OCI-LY7 (cell line): ENCODE data around the gene ELOVL6. TPM values are rescaled to one million over a fixed set of nuclear protein-coding genes. Genes with fewer than 3 reads are reported as not detected.

Source experiments
- BruUV-seq: library from RNA; stranded (reverse); fragments of 400-500 nt; replicated peaks from 2 replicates; lab custom pipeline; 2021; lab: Mats Ljungman, UMichigan
- CTCF ChIA-PET: fragments of 300-600 bp; sonication (Branson Sonifier 250); formaldehyde crosslinking; loops from one replicate; lab custom pipeline; 2022; ENCODE audit warnings: antibody characterized with exemption; ENCODE audit not compliant: unreplicated experiment; lab: Charles Lee
- POLR2A ChIA-PET: fragments of 300-600 bp; sonication (Branson Sonifier 250); formaldehyde crosslinking; loops from one replicate; lab custom pipeline; 2022; ENCODE audit warnings: antibody characterized with exemption; lab: Charles Lee
- DNase-seq: peaks from one replicate; pipeline ENCODE4 v3.0.0-alpha.2; 2015; ENCODE audit warnings: low spot score
- H2AFZ ChIP-seq: fragments of 200-600 bp; sonication (generic), shearing (Covaris generic); 2 replicates; pipeline ENCODE4 v1.6.1; 2014; ENCODE audit warnings: mild to moderate bottlenecking, antibody characterized with exemption, low read length, moderate library complexity
- H3K27ac ChIP-seq: fragments of 200-600 bp; sonication (generic); 2 replicates; pipeline ENCODE4 v1.5.1; 2014; ENCODE audit warnings: mixed run types, low read depth, mild to moderate bottlenecking, moderate library complexity, low read length, inconsistent platforms; ENCODE audit not compliant: poor library complexity, severe bottlenecking
- H3K36me3 ChIP-seq: fragments of 200-600 bp; sonication (generic); 2 replicates; pipeline ENCODE4 v1.6.1; 2014; ENCODE audit warnings: mild to moderate bottlenecking, antibody characterized with exemption, low read length, moderate library complexity, mixed read lengths; ENCODE audit not compliant: insufficient read depth
- H3K4me1 ChIP-seq: fragments of 200-600 bp; sonication (generic); 2 replicates; pipeline ENCODE4 v1.5.1; 2014; ENCODE audit warnings: mild to moderate bottlenecking, low read length; ENCODE audit not compliant: insufficient read depth, poor library complexity, severe bottlenecking
- H3K4me2 ChIP-seq: fragments of 200-600 bp; sonication (generic); 2 replicates; pipeline ENCODE4 v1.6.1; 2014; ENCODE audit warnings: mild to moderate bottlenecking, low read length
- H3K4me3 ChIP-seq: fragments of 200-600 bp; sonication (generic); 2 replicates; pipeline ENCODE4 v1.5.1; 2014; ENCODE audit warnings: mild to moderate bottlenecking, low read depth, low read length; ENCODE audit not compliant: poor library complexity, severe bottlenecking
- H3K79me2 ChIP-seq: fragments of 200-600 bp; sonication (generic); 2 replicates; pipeline ENCODE4 v1.6.1; 2016; ENCODE audit warnings: low read depth, mild to moderate bottlenecking, low read length, moderate library complexity, mixed read lengths; ENCODE audit not compliant: insufficient read depth
- H3K9me2 ChIP-seq: fragments of 200-600 bp; sonication (generic); 2 replicates; pipeline ENCODE4 v1.6.1; 2016; ENCODE audit warnings: mild to moderate bottlenecking, low read length, mixed read lengths; ENCODE audit not compliant: insufficient read depth
- H3K9me3 ChIP-seq: fragments of 200-600 bp; sonication (generic); 2 replicates; pipeline ENCODE4 v1.6.1; 2014; ENCODE audit warnings: mild to moderate bottlenecking, mixed run types, low read length, mixed read lengths
- H4K20me1 ChIP-seq: fragments of 200-600 bp; sonication (generic); 2 replicates; pipeline ENCODE4 v1.6.1; 2014; ENCODE audit warnings: mild to moderate bottlenecking, antibody characterized with exemption, low read length, moderate library complexity, mixed read lengths; ENCODE audit not compliant: insufficient read depth
- CTCF ChIP-seq: fragments of 200-600 bp; sonication (generic); conservative IDR thresholded peaks from 2 replicates; pipeline ENCODE4 v1.5.1; 2014; ENCODE audit warnings: mild to moderate bottlenecking, antibody characterized with exemption, low read length, moderate library complexity, mixed read lengths
- EZH2phosphoT487 ChIP-seq: fragments of 200-600 bp; sonication (generic); IDR thresholded peaks from 2 replicates; pipeline ENCODE4 v1.6.1; 2018; ENCODE audit warnings: low read depth, borderline replicate concordance, mild to moderate bottlenecking, mixed run types, antibody characterized with exemption, low read length, moderate library complexity, mixed read lengths
- intact Hi-C: fragments of 100-400 bp; cut with micrococcal nuclease; formaldehyde crosslinking; loops from one replicate; pipeline ENCODE4 v1.10.0; 2022; ENCODE audit not compliant: unreplicated experiment
- total RNA-seq, 2 experiments: library from RNA; depleted of rRNA in 1 of 2; stranded (reverse); fragments of >200 nt in 1 of 2; shearing (Covaris generic) in 1 of 2; gene quantifications; 2 replicates each; pipeline ENCODE4 v1.2.3, GENCODE V29; 2014 to 2022

ELOVL6 gene
- total RNA-seq, 2 experiments from 2014 or later = 14.5 to 45.5 TPM

GRCh38 chr4:110134269-110134869 is 64.0 kb downstream of the ELOVL6 start:
- ChIA-PET POLR2A (interaction anchor here (0.8 kb wide), 1 partner anchor 38 kb away, joined by 3 read pairs; no protein-coding TSS in a partner anchor), CTCF (no interaction called here)
- no peaks in the 10 kb centered on the region for H3K9me3 ChIP-seq
- no peak overlapping the region for H3K4me3 ChIP-seq
- H3K36me3 ChIP-seq = peaks cover 25% of the 10 kb centered on the region
- H4K20me1 ChIP-seq = no peaks in the 10 kb centered on the region; the same call in 1 of the 2 replicates
- H3K79me2 ChIP-seq = no peaks in the 10 kb centered on the region
- BruUV-seq = no TSS peak
- H3K27ac ChIP-seq = no peak overlapping the region
- no peak overlapping the region for H2AFZ ChIP-seq
- H3K9me2 ChIP-seq = no peaks in the 10 kb centered on the region
- H3K4me1 ChIP-seq = no peaks in the 10 kb centered on the region
- TF ChIP-seq EZH2phosphoT487 (no peak), CTCF (no peak)
- intact Hi-C loops = no loop called here
- no peak for DNase-seq
- H3K4me2 ChIP-seq = no peak overlapping the region

- no peaks in the 10 kb centered on the region for H3K9me2 ChIP-seq
- no peak for DNase-seq
- peaks cover 31% of the 10 kb centered on the region for H3K36me3 ChIP-seq
- H3K4me2 ChIP-seq = no peak overlapping the region
- CTCF ChIA-PET = no interaction called here
- H4K20me1 ChIP-seq = no peaks in the 10 kb centered on the region; the same call in 1 of the 2 replicates
- intact Hi-C loops = no loop called here
- H2AFZ ChIP-seq = no peak overlapping the region
- no peak overlapping the region for H3K4me3 ChIP-seq
- H3K27ac ChIP-seq = no peak overlapping the region
- H3K9me3 ChIP-seq = no peaks in the 10 kb centered on the region
- POLR2A ChIA-PET = interaction anchor here (1.6 kb wide), 1 partner anchor 13 kb away, joined by 3 read pairs; no protein-coding TSS in a partner anchor
- no peaks in the 10 kb centered on the region for H3K79me2 ChIP-seq
- no TSS peak for BruUV-seq
- H3K4me1 ChIP-seq = no peaks in the 10 kb centered on the region
- TF ChIP-seq CTCF = no peak
- TF ChIP-seq EZH2phosphoT487 = no peak
These were observed 65.3 kb downstream of the ELOVL6 start for GRCh38 chr4:110132816-110133719.
